DLD1 (cell line): ENCODE measurements around the gene CHRNA3.

Experiments used
- in situ Hi-C: cut with HindIII; loops from 2 replicates; pipeline ENCODE4 v1.10.0; 2017; ENCODE audit warnings: low sequenced_read_pairs

Gene CHRNA3

GRCh38 chr15:78620527-78621421, at the start of gene CHRNA3:
Gene CHRNA3 (minus strand): TSS chr15:78620996. CDS start chr15:78620794, 202 bp downstream.
- in situ Hi-C loops, result no loop called here

GRCh38 chr15:78668987-78669386, 48.2 kb upstream of the CHRNA3 start:
- in situ Hi-C loops, result no loop called here

GRCh38 chr15:78667578-78668236, 46.9 kb upstream of the CHRNA3 start:
- in situ Hi-C loops, result no loop called here

GRCh38 chr15:78666010-78666409, 45.2 kb upstream of the CHRNA3 start:
- in situ Hi-C loops, result no loop called here

GRCh38 chr15:78663703-78664102, 42.9 kb upstream of the CHRNA3 start:
- in situ Hi-C loops, result no loop called here

GRCh38 chr15:78662028-78662427, 41.2 kb upstream of the CHRNA3 start:
- in situ Hi-C loops, result no loop called here

GRCh38 chr15:78661001-78661400, 40.2 kb upstream of the CHRNA3 start:
- in situ Hi-C loops, result no loop called here

GRCh38 chr15:78660584-78660983, 39.8 kb upstream of the CHRNA3 start:
- in situ Hi-C loops, result no loop called here

GRCh38 chr15:78658823-78659222, 38.0 kb upstream of the CHRNA3 start:
- in situ Hi-C loops, result no loop called here

GRCh38 chr15:78654272-78654671, 33.5 kb upstream of the CHRNA3 start:
- in situ Hi-C loops, result no loop called here

- in situ Hi-C loops, result no loop called here
Measured at GRCh38 chr15:78651930-78652615, 31.3 kb upstream of the CHRNA3 start.

GRCh38 chr15:78651007-78651406, 30.2 kb upstream of the CHRNA3 start:
- in situ Hi-C loops, result no loop called here

- in situ Hi-C loops, result no loop called here
Measured at GRCh38 chr15:78650022-78650421, 29.2 kb upstream of the CHRNA3 start.

GRCh38 chr15:78645009-78645408, 24.2 kb upstream of the CHRNA3 start:
- in situ Hi-C loops, result no loop called here

- in situ Hi-C loops, result no loop called here
Measured at GRCh38 chr15:78642331-78642730, 21.5 kb upstream of the CHRNA3 start.

- in situ Hi-C loops, result no loop called here
Measured at GRCh38 chr15:78641749-78642275, 21.0 kb upstream of the CHRNA3 start.

GRCh38 chr15:78641102-78641748, 20.4 kb upstream of the CHRNA3 start, which contains the start of gene CHRNB4:
Gene CHRNB4 (minus strand): TSS chr15:78641210. CDS start chr15:78641133, 77 bp downstream.
- in situ Hi-C loops, result no loop called here

- in situ Hi-C loops, result no loop called here
Measured at GRCh38 chr15:78640527-78641101, 19.8 kb upstream of the CHRNA3 start.

GRCh38 chr15:78638658-78639314, 18.0 kb upstream of the CHRNA3 start:
- in situ Hi-C loops, result no loop called here
